ENCODE measurements around the gene KRT81. TPM values are rescaled to one million over a fixed set of nuclear protein-coding genes. Genes with fewer than 3 reads are reported as not detected.
A peak's percentile ranks its signal among the peaks of the same experiment; 100 is the strongest.
"Not testable (repeated sequence)": the region's sequence is repeated elsewhere in the genome, so short reads cannot be mapped to it uniquely, and the experiment has no call there.

KRT81 gene
- total RNA-seq, 1 donor from 2014 or later = 0.65 TPM

GRCh38 chr12:52256584-52256935 lies 34.8 kb downstream of the KRT81 start:
- ATAC-seq (no peak), DNase-seq (ENCODE audit: low spot score) (no peak)

- no peak for DNase-seq (ENCODE audit: low spot score)
- no peak for ATAC-seq
Observed at GRCh38 chr12:52255926-52256583, 35.3 kb downstream of the KRT81 start.

DNA sequence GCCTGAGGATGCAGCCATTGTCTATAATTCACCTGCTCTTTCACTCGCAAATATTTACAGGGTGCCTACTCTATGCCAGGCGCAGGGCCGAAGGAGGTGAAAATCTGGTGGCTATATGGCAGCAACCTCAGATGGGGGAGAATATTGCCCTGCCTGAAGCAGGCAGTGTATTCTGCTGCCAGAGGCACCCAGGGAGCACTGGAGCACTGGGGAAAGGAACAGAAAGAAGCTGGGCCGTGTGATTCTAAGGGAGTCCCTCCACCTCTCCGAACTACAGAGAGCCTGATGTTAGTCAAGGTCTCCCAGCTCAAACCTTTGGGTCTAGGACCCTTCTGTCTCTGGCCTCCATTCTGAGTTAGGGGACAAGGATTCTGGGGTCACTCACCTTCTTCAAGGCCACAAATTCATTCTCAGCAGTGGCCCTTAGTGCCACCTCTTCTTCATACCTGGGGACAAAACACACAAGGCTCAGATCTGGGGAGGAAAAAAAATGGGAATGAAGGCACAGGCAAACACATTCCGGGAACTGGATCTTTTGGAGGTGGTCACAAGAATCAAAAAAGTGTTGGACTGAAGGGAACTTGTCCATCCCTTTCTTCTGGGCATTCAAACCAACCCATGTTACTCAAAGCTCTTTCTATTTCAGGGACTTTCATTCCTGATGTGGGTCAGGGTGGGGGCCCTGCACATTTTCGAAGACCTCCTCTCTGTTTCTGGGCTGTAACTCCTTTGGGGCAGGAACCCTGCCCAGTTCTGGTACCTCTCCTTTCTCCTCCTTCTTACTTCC lies 36.2 kb downstream of the KRT81 start:
- no peak for DNase-seq (ENCODE audit: low spot score)
- no peak for ATAC-seq

GRCh38 chr12:52254180-52254964 lies 37.0 kb downstream of the KRT81 start:
- DNase-seq (ENCODE audit: low spot score) = no peak
- no peak for ATAC-seq

DNA sequence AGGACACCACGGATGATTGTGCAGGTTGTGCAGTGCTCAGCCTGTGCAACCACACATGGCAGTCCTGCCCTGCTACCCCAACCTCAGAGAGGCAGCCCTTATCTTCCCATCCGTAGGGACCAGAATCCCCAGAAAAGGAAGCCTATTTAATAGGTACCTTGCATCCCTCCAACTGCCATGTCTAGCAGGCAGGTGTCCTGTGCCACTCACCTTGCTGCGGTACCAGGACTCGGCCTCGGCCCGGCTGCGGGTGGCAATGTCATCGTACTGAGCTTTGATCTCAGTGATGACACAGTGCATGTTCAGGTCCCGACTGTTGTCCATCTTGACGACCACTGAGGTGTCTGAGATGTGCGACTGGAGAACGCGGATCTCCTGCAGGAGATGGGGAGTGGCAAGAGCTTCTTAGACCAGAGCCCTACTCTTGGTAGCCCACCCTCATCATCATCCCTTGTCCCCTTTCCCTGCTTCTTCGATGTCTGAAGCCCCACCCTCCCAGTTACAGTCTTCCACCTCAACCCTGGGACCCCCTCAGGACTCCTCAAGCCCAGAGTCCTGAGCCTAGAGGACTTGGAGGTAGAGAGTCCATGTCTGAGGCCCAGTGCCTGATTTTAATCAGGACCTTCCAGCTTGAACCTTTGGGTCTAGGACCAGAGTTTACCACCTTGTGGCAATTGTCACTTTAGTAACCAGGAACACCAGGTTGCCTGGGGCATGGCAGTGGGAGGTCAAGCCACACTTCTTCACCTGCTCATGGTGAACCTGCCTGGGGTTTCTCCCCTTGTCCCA lies 37.7 kb downstream of the KRT81 start:
- DNase-seq (ENCODE audit: low spot score) (no peak), ATAC-seq (no peak)

GRCh38 chr12:52252728-52253343 lies 38.5 kb downstream of the KRT81 start:
- DNase-seq (ENCODE audit: low spot score) (no peak), ATAC-seq (no peak)

GRCh38 chr12:52252175-52252615 lies 39.1 kb downstream of the KRT81 start:
- not testable (repeated sequence) for DNase-seq (ENCODE audit: low spot score); ATAC-seq

- ATAC-seq (no peak), DNase-seq (ENCODE audit: low spot score) (no peak)
Observed at GRCh38 chr12:52251367-52252051, 39.8 kb downstream of the KRT81 start.

- ATAC-seq (no peak), DNase-seq (ENCODE audit: low spot score) (no peak)
Observed at GRCh38 chr12:52250048-52250990, 41.0 kb downstream of the KRT81 start.

DNA sequence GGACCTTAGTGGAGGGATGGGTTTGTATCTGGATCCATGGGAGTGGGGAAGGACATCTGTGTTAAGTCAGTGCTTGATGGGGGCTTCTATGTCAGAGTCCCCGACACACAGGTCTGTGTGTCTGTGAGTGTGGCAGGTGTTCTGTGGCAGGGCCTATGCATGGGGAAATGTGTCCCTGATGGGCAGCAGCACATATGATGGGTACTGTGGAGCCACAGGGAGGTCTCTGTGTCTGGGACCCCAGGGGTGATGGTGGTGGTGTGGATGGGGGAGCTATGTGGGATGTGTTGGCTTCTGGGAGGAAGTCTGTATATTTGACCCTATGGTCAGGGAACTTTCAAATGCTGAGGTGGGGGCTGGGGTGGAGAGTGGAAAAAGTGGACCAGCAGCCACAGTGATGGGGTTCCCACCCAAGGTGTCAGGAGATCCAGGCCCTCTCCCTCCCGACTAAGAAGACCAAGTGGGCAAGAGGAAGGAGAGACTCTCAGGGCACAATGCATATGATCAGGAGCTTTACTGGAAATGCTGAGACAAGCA lies 41.8 kb downstream of the KRT81 start:
- no peak for ATAC-seq

DNA sequence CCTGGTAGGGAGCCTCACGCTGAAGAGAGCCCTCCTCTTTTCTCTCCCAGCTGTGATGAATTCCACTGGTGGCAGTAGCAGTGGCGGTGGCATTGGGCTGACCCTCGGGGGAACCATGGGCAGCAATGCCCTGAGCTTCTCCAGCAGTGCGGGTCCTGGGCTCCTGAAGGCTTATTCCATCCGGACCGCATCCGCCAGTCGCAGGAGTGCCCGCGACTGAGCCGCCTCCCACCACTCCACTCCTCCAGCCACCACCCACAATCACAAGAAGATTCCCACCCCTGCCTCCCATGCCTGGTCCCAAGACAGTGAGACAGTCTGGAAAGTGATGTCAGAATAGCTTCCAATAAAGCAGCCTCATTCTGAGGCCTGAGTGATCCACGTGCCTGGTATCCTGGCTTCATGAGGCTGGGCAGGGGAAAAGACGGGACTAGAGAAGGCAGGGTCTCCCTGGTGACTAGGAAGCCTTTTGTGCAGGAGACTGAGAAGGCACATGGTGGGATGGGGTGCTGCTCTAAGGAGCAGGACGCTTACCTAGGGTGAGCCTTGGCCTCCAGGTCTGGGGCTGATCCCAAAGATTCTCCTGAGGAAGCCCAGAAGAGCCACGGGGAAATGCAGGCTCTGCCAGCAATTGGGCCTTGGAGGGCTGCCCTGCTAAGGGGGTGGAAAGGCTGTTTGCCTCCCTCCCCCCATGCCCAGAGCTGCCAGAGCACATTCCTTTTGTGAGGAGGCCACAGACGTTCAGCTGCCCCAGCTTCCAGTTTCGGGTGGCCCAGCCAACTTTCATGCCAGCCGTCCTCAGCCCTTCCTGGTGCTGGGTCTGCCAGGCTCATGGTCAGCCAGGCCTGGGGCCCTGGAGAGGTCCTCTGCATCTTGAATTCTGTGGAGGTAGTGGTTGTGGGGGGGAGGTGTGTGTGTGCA lies 42.5 kb downstream of the KRT81 start:
- peak; percentile 27 for ATAC-seq
- DNase-seq (ENCODE audit: low spot score) = no peak

More for the DNA sequence above, 41.8 kb downstream of the KRT81 start:
- DNase-seq (ENCODE audit: low spot score) = no peak

DNA sequence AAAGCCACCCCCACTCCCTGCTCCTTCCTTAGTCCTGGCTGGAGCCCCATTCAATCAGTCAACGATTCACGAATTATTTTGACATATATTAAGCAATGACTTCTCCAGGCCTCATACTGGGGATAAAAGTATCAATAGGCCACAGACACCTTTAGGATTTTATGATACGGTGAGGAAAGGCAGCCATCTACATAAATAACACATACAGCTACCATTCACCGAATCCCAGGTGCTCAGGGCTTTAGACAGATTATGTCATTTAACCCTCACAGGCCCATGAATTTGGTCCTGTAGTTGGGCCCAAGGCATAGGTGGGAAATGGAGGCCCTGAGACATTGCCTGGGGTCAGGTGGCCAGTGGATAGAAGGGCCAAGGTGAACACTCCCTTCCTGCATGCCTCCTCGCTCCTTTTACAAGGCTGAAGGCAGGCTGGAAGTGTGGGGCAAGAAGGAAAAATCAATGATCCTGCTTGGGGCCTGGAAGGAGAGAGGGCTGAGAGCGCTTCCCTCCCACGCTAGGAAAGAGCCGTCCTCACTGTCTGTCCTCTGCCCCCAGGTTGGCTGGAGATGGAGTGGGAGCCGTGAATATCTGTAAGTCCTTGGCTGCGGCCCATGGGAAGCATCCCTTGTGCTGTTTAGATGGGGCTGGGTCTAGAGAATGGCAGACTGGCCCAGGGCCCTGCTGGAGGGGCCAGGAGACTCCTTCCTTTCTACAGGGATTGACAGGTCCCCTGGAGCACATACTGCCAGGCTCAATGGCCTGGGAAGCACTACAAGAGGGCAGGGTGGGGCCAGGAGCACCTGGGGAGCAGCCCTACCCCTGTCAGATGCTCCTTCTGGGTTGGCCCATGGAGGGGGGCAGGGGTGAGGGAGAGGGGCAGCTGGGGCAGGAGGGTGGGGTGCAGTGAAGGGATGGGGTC lies 43.5 kb downstream of the KRT81 start:
- DNase-seq (ENCODE audit: low spot score) = no peak
- ATAC-seq = no peak

DNA sequence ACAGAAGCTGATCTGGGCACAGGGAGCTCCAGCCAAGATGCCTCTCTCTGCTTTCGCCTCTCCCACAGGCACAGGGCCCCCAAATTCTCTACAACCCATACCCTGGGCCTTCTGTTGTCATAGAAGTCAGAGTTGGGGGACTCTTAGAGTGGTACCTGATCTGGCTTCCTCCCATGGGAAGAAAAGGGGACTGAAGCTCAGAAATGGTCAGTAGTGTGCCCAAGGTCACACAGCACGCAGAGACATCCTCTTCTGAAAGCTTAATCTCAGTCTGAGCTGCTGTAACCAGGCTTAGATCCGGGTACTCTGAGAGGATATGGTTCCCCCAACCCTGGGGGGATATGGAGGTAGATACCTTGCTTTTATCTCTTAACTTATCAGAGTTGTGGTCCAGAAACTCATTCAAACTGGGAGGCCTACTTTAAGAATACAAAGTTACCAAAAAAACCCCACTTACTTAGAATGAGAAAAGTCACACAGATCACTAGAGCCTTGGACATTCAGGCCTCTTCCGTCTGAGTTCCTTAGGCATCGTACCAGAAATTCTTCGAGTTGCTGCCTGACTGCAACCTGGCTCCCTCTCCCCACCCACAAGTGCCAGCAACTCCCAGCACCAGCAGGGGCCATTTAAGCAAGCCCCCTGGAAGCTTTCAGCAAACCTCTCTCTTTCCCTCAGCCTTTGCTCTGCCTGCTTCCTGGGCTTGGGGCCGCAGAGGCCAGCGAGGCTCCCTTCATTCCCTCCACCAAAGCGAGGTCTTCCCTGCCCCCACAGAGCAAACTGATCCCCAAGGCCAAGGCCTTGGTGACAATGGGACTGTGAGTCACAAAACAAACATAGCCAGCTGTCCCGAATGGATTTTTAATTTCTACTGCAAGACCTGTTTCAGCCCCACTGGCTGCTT lies 44.4 kb downstream of the KRT81 start:
- DNase-seq (ENCODE audit: low spot score) (no peak), ATAC-seq (peak; percentile 6)

DNA sequence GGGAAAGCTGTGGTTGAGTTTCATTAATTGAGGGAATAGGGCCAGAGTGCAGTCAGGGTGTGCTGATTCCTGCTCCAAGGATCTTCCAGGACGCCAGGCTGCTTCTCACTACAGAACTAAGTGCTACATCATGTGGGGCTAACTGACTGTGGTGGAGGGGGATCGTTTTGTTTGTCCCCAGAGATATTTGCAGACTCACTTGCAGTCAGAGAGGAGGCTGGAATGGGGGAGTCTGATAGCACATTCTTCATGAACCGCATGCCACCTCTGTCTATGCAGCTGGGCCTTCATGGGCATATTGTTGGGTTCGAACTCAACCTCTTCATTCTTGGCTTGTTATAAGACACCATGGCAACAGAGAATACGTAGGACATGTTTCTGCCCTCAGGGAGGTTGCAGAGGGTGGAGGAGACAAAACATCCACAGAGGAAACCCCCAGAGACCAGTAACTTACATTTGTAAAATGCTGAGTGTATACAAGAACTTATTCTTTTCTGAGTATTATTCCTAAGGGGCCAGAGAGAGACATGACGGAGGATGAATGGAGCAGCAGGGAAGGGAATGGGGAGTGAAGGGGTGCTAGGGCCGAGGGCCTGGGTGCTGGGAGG lies 45.3 kb downstream of the KRT81 start:
- DNase-seq (ENCODE audit: low spot score) (no peak), ATAC-seq (no peak)
